ENCODE results near the gene SGCA. TPM values are rescaled to one million over a fixed set of nuclear protein-coding genes. Genes with fewer than 3 reads are reported as not detected.
A peak's percentile ranks its signal among the peaks of the same experiment; 100 is the strongest.

SGCA gene
- total RNA-seq, 2 experiments from 2014 or later = not detected

DNA sequence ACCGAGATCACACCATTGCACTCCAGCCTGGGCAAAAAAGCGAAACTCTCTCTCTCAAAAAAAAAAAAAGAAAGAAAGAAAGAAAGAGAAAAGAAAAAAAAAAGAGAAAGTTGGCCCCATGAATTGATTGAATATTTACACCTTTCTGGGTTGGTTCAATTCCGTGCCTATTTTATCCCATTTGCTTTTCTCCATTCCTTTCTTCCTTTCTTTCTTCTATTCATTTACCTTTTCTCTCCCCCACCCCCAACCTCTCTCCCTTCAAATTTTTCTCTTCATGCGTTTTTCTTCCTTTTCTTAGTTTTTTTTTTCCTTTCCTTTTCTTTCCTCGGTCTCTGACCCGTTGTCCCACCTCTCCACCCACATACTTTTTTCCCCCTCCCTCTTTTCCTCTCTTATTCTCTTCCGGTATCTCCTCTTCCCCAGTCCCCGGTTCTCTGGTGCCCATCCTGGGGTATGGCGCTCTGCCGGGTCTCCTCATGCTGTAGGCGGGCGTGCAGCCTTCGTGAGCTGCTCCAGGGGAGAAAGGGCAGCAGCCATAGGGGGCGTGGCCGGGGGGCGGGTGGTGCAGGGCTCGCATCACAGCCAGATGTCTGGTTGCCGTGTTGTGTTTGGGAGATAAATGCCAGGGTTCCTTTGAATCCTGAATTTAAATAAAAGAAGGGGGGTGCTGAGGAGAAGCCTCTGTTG, 40.9 kb downstream of the SGCA start:
- TF ChIP-seq CTCF (IDR thresholded peaks at IDR 0.05) = no peak
- H3K4me3 Mint-ChIP-seq = no peak overlapping the region
- Histone ChIP-seq H3K4me3 (ENCODE audit: low read length) (no peak overlapping the region), H3K36me3 (ENCODE audit: insufficient read depth, low read length) (no peaks in the 10 kb centered on the region), H3K27me3 (ENCODE audit: control insufficient read depth in 1 of 2, insufficient read depth in 2 of 2, low read length in 2 of 2) (peaks cover 34 to 78% of the 10 kb centered on the region in 2 experiments), H3K27ac (ENCODE audit: low read depth in 1 of 2, low read length in 2 of 2) (no peak overlapping the region), H3K9me3 (ENCODE audit: control insufficient read depth in 1 of 2, insufficient read depth in 1 of 2, low read length in 2 of 2) (no peaks in the 10 kb centered on the region), H3K4me1 (ENCODE audit: insufficient read depth, low read length) (peaks cover 3% of the 10 kb centered on the region)
- ChIA-PET POLR2A (no interaction called here), CTCF (interaction anchor here (0.7 kb wide), 1 partner anchor 10 kb away, joined by 3 read pairs; no protein-coding TSS in a partner anchor)
- H3K9me3 Mint-ChIP-seq = no peaks in the 10 kb centered on the region
- DNase-seq (peak in 3 of 14 experiments; percentile 10 to 32 (median 21)), ATAC-seq (ENCODE audit: poor library complexity) (peak; percentile 41)
- intact Hi-C loops (cut with DNase I, micrococcal nuclease) = no loop called here
- peaks cover 76% of the 10 kb centered on the region for H3K27me3 Mint-ChIP-seq
- peaks cover 9% of the 10 kb centered on the region for H3K4me1 Mint-ChIP-seq (ENCODE audit: low read depth)
- no peak overlapping the region for H3K27ac Mint-ChIP-seq
- no peaks in the 10 kb centered on the region for H3K36me3 Mint-ChIP-seq (ENCODE audit: low read depth)

DNA sequence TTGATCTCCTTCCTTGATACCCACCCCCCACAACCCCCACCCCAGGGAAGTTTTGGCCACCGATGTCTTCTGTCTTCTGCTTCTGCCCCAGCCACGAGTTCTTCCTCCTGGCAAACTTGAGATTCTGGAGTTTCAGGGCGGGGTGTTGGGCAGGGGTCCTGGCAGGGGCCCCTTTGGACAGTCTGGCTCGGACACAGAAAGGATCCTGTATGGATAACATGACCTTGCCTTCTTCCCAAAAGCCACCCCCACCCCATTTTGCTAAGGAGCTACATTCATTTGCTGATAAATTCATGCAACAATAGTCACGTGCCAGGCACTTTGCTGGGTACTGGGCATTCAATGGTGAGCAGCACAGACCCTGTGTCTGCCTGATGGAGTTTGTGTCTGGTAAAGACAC, 41.5 kb downstream of the SGCA start:
- Histone ChIP-seq H3K36me3 (ENCODE audit: insufficient read depth, low read length) (no peaks in the 10 kb centered on the region), H3K9me3 (ENCODE audit: control insufficient read depth in 1 of 2, insufficient read depth in 1 of 2, low read length in 2 of 2) (no peaks in the 10 kb centered on the region), H3K4me3 (ENCODE audit: low read length) (no peak overlapping the region), H3K4me1 (ENCODE audit: insufficient read depth, low read length) (peaks cover 3% of the 10 kb centered on the region), H3K27me3 (ENCODE audit: control insufficient read depth in 1 of 2, insufficient read depth in 2 of 2, low read length in 2 of 2) (peaks cover 29 to 72% of the 10 kb centered on the region in 2 experiments), H3K27ac (ENCODE audit: low read depth in 1 of 2, low read length in 2 of 2) (no peak overlapping the region)
- DNase-seq (no peak), ATAC-seq (ENCODE audit: poor library complexity) (no peak)
- no peak overlapping the region for H3K27ac Mint-ChIP-seq
- POLR2A ChIA-PET = no interaction called here
- intact Hi-C loops (cut with DNase I, micrococcal nuclease) = no loop called here
- no peaks in the 10 kb centered on the region for H3K36me3 Mint-ChIP-seq (ENCODE audit: low read depth)
- H3K4me1 Mint-ChIP-seq (ENCODE audit: low read depth) = peaks cover 9% of the 10 kb centered on the region
- TF ChIP-seq CTCF (IDR thresholded peaks at IDR 0.05) = no peak
- no peaks in the 10 kb centered on the region for H3K9me3 Mint-ChIP-seq
- H3K4me3 Mint-ChIP-seq = no peak overlapping the region
- CTCF ChIA-PET = no interaction called here
- H3K27me3 Mint-ChIP-seq = peaks cover 72% of the 10 kb centered on the region

DNA sequence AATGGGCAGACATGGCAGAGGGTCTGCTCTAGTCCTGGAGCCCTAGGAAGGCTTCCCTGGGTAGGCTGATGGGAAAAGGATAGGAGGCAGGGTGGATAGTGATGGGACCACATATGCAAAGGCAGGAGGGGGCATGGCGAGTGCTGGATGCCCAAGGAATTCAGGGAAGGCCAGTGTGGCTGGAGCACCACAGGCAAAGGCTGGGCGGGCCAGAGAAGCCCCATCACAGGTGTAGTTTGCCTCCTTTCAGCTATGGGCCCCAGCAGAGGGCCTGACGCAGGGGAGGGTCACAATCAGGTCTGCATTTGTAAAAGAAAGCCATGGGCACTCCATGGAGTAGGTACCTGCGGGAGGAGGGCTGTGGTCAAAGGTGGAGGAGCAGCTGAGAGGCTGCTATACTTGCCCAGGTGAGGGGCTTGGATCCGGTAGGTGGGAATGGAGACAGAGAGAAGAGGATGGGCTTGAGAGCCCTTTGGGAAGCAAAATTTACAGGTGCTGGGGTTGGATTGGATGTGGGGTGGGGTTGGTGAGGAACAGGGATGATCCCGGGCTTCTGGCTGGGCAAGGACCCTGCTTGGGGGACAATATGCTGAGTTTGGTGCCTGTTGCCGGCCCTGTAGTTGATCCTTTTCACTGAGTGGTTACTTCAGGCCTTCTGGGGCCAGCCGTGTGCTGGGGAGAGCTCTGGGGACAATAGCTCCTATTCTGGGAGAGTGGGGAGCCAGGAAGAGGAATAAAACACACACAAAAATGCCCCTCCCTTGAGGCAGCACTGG, 42.2 kb downstream of the SGCA start:
- Histone ChIP-seq H3K4me3 (ENCODE audit: low read length) (no peak overlapping the region), H3K4me1 (ENCODE audit: insufficient read depth, low read length) (peaks cover 3% of the 10 kb centered on the region), H3K27ac (ENCODE audit: low read depth in 1 of 2, low read length in 2 of 2) (no peak overlapping the region), H3K36me3 (ENCODE audit: insufficient read depth, low read length) (no peaks in the 10 kb centered on the region), H3K9me3 (ENCODE audit: control insufficient read depth in 1 of 2, insufficient read depth in 1 of 2, low read length in 2 of 2) (no peaks in the 10 kb centered on the region), H3K27me3 (ENCODE audit: control insufficient read depth in 1 of 2, insufficient read depth in 2 of 2, low read length in 2 of 2) (peaks cover 22 to 66% of the 10 kb centered on the region in 2 experiments)
- no peak for TF ChIP-seq CTCF (IDR thresholded peaks at IDR 0.05)
- ChIA-PET CTCF (no interaction called here), POLR2A (no interaction called here)
- Mint-ChIP-seq H3K4me3 (no peak overlapping the region), H3K36me3 (ENCODE audit: low read depth) (no peaks in the 10 kb centered on the region), H3K27ac (no peak overlapping the region), H3K4me1 (ENCODE audit: low read depth) (peaks cover 10% of the 10 kb centered on the region), H3K9me3 (no peaks in the 10 kb centered on the region), H3K27me3 (peaks cover 69% of the 10 kb centered on the region)
- intact Hi-C loops (cut with DNase I, micrococcal nuclease) = no loop called here
- no peak for ATAC-seq (ENCODE audit: poor library complexity)
- peak in 1 of 14 experiments; percentile 3 for DNase-seq

Measured in CD4-positive, alpha-beta T cell (primary cell).